ENCODE measurements around the gene SYT1.

DNA sequence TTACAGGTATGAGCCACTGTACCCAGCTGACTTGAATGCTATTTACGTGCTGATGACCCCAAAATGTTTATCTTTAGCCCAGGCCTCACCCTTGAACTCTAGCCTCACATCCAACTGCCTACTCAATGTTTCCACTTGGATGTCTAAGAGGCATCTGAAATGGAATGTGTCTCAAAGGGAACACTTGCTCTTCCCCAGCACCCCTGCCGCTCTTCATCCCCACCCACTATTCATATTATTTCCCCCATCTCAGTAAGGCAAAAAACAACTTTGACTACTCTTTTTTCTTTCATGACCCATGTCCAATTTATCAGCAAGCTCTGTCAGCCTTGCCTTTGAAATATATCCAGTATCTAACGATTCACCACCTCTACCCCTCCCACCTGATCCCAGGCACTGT, 621.6 kb downstream of the SYT1 start:
- TF ChIP-seq, protein P1, sequence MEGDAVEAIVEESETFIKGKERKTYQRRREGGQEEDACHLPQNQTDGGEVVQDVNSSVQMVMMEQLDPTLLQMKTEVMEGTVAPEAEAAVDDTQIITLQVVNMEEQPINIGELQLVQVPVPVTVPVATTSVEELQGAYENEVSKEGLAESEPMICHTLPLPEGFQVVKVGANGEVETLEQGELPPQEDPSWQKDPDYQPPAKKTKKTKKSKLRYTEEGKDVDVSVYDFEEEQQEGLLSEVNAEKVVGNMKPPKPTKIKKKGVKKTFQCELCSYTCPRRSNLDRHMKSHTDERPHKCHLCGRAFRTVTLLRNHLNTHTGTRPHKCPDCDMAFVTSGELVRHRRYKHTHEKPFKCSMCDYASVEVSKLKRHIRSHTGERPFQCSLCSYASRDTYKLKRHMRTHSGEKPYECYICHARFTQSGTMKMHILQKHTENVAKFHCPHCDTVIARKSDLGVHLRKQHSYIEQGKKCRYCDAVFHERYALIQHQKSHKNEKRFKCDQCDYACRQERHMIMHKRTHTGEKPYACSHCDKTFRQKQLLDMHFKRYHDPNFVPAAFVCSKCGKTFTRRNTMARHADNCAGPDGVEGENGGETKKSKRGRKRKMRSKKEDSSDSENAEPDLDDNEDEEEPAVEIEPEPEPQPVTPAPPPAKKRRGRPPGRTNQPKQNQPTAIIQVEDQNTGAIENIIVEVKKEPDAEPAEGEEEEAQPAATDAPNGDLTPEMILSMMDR (IDR thresholded peaks at IDR 0.05) = no peak
- no peak for TF ChIP-seq POLR2A (IDR thresholded peaks at IDR 0.05)

Data from upper lobe of left lung (tissue), 4 donors.